KMS-11 (cell line): ENCODE data around the gene RELL1.

Experiments
- H2AFZ ChIP-seq: fragments of 200-600 bp; sonication (generic); 2 replicates; pipeline ENCODE4 v1.6.1; 2016; ENCODE audit warnings: antibody characterized with exemption, mixed run types, low read depth
- H3K27ac ChIP-seq: fragments of 200-600 bp; sonication (generic); 2 replicates; pipeline ENCODE4 v1.6.1; 2016; ENCODE audit warnings: mild to moderate bottlenecking, mixed run types
- H3K27me3 ChIP-seq: fragments of 200-600 bp; sonication (generic); 2 replicates; pipeline ENCODE4 v1.6.1; 2017; ENCODE audit warnings: mild to moderate bottlenecking, low read depth, mixed run types, moderate library complexity; ENCODE audit not compliant: insufficient read depth
- H3K36me3 ChIP-seq: fragments of 200-600 bp; sonication (generic); 2 replicates; pipeline ENCODE4 v1.6.1; 2017; ENCODE audit warnings: mild to moderate bottlenecking, mixed run types; ENCODE audit not compliant: insufficient read depth
- H3K4me1 ChIP-seq: fragments of 200-600 bp; sonication (generic); 2 replicates; pipeline ENCODE4 v1.6.1; 2016; ENCODE audit warnings: mild to moderate bottlenecking, low read depth, mixed run types; ENCODE audit not compliant: poor library complexity, severe bottlenecking
- H3K4me2 ChIP-seq: fragments of 200-600 bp; sonication (generic); 2 replicates; pipeline ENCODE4 v1.7.0; 2016; ENCODE audit warnings: mild to moderate bottlenecking, mixed run types
- H3K4me3 ChIP-seq: fragments of 200-600 bp; sonication (generic); IDR thresholded peaks from 2 replicates; pipeline ENCODE4 v1.6.1; 2017; ENCODE audit warnings: low read depth, low read length, mixed read lengths; ENCODE audit not compliant: insufficient read depth
- H3K79me2 ChIP-seq: fragments of 200-600 bp; sonication (generic); 2 replicates; pipeline ENCODE4 v1.6.1; 2016; ENCODE audit warnings: low read depth, mixed run types; ENCODE audit not compliant: insufficient read depth
- H3K9ac ChIP-seq: fragments of 200-600 bp; sonication (generic); 2 replicates; pipeline ENCODE4 v1.6.1; 2016; ENCODE audit warnings: mild to moderate bottlenecking, mixed run types
- H4K20me1 ChIP-seq: fragments of 200-600 bp; sonication (generic); 2 replicates; pipeline ENCODE4 v1.6.1; 2016; ENCODE audit warnings: mild to moderate bottlenecking, mixed run types; ENCODE audit not compliant: insufficient read depth
- TF ChIP-seq, protein P1 (sequence below): fragments of 200-600 bp; sonication (generic); conservative IDR thresholded peaks from 2 replicates; pipeline ENCODE4 v1.6.1; 2017; ENCODE audit warnings: low read depth, mild to moderate bottlenecking, antibody characterized with exemption, low read length, moderate library complexity, mixed read lengths

Gene RELL1

DNA sequence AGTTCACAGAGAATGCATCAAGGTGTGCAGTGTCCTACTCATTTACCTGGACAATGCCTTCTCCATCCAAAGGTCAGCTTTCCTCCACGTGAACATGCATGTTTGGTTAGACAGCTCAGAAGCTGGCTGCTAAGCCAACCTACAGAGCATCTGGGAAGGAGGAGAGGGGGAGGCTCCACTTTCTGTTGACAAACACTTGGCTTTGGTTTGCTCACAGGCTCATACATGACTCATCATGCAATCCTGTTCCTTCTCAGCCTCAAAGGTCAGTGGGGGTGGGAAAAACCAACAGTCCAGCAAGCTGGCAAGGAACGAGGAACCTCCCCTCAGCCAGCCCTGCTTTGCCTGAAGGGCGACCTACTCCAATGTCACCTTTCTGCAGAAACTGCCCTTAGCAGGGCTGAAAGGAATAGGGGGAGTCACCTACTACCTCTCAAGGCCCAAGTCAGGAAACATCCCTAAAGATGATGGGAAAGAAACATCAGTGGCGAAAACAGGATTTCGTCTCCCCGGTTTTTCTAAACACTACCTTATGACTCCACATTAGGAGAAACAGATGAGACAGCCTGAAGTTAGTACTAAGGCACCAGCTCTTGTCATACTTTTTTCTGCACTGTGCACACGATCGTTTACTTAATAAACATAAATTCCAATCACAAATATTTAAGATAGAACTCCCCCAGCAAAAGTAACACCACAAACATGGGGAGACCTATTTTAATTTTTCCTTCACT lies 37.9 kb downstream of the RELL1 start:
- Histone ChIP-seq H4K20me1 (no peaks in the 10 kb centered on the region), H3K4me2 (no peak overlapping the region), H3K27ac (no peak overlapping the region), H3K27me3 (no peaks in the 10 kb centered on the region), H3K4me3 (no peak overlapping the region), H3K79me2 (no peaks in the 10 kb centered on the region), H3K36me3 (no peaks in the 10 kb centered on the region), H2AFZ (no peak overlapping the region), H3K4me1 (no peaks in the 10 kb centered on the region), H3K9ac (no peak overlapping the region)
- TF ChIP-seq, protein P1, sequence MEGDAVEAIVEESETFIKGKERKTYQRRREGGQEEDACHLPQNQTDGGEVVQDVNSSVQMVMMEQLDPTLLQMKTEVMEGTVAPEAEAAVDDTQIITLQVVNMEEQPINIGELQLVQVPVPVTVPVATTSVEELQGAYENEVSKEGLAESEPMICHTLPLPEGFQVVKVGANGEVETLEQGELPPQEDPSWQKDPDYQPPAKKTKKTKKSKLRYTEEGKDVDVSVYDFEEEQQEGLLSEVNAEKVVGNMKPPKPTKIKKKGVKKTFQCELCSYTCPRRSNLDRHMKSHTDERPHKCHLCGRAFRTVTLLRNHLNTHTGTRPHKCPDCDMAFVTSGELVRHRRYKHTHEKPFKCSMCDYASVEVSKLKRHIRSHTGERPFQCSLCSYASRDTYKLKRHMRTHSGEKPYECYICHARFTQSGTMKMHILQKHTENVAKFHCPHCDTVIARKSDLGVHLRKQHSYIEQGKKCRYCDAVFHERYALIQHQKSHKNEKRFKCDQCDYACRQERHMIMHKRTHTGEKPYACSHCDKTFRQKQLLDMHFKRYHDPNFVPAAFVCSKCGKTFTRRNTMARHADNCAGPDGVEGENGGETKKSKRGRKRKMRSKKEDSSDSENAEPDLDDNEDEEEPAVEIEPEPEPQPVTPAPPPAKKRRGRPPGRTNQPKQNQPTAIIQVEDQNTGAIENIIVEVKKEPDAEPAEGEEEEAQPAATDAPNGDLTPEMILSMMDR = no peak

DNA sequence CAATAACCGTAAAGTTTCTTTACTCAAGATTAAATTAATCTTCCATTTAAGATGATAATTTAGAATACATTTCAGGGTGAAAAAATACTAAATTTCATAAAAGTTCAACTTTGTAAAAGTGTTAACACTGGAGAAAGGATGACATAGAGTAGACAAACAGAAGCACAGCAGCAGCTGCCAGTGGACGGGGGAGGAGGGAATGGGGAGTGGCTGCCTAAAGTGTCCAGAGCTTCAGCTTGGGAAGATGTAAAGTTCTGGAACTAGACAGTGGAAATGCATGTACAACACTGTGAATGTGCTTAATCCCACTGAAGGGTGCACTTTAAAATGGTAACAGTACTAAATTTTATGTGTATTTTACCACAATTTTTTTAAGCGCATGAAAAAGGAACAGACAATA lies 39.9 kb downstream of the RELL1 start:
- H3K4me3 ChIP-seq = no peak overlapping the region
- no peak overlapping the region for H3K27ac ChIP-seq
- no peak overlapping the region for H3K4me2 ChIP-seq
- no peaks in the 10 kb centered on the region for H3K79me2 ChIP-seq
- TF ChIP-seq, protein P1 = no peak
- no peaks in the 10 kb centered on the region for H3K27me3 ChIP-seq
- H3K9ac ChIP-seq = no peak overlapping the region
- no peaks in the 10 kb centered on the region for H3K36me3 ChIP-seq
- no peaks in the 10 kb centered on the region for H3K4me1 ChIP-seq
- no peaks in the 10 kb centered on the region for H4K20me1 ChIP-seq
- H2AFZ ChIP-seq = no peak overlapping the region

DNA sequence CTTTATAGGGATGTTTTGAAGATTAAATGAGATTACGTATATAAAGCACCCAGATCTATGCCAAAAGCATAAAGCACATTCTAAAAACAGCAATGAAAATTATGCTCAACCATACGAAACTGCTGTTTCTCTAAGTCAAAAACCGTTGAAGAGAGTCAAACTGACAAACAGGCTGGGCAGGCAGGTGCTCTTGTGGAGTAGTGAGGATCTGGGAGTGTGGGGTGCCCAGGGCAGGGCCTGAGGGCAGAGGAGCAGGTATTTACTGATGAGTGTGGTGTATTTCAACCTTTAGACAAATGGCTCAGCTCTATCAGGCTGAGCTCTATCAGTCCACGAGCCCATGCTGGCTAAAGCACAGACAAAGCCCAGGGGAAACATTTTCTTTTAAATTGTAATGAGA lies 40.4 kb downstream of the RELL1 start:
- Histone ChIP-seq H3K9ac (no peak overlapping the region), H3K36me3 (no peaks in the 10 kb centered on the region), H3K4me2 (no peak overlapping the region), H3K27ac (no peak overlapping the region), H3K27me3 (no peaks in the 10 kb centered on the region), H4K20me1 (no peaks in the 10 kb centered on the region), H2AFZ (no peak overlapping the region), H3K79me2 (no peaks in the 10 kb centered on the region), H3K4me3 (no peak overlapping the region), H3K4me1 (no peaks in the 10 kb centered on the region)
- TF ChIP-seq, protein P1 = no peak

DNA sequence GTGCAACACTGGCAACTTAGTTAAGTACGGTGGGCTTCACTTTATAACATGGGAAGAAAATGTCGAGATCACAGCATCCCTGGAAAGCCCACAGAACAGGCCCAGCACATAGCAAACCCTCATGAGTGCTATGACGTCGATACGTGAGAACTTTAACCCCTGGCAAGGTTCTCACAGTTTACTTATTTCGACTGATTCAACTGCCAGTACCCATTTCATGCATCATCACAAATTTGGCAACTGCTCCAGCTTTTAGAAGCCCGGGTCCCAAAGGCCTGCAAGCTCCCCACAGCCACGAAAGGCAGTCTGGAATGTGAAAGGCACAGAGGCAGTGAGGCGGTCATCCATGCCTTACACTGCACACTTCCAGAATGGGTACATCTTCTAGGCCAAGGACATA lies 41.2 kb downstream of the RELL1 start:
- H3K4me1 ChIP-seq = no peaks in the 10 kb centered on the region

More for the DNA sequence above, 41.2 kb downstream of the RELL1 start:
- Histone ChIP-seq H3K27ac (no peak overlapping the region), H3K36me3 (no peaks in the 10 kb centered on the region), H3K4me2 (no peak overlapping the region), H3K79me2 (no peaks in the 10 kb centered on the region), H3K27me3 (no peaks in the 10 kb centered on the region), H3K9ac (no peak overlapping the region), H4K20me1 (no peaks in the 10 kb centered on the region), H3K4me3 (no peak overlapping the region), H2AFZ (no peak overlapping the region)
- TF ChIP-seq, protein P1 = no peak
